GM21619 (cell line): ENCODE measurements around the gene HEATR1.
"Not testable (repeated sequence)": the region's sequence is repeated elsewhere in the genome, so short reads cannot be mapped to it uniquely, and the experiment has no call there.

ENCODE experiments used
- ATAC-seq: cut with Tn5 transposase; IDR thresholded peaks from one replicate; pipeline ENCODE4 v1.9.1; 2021; ENCODE audit not compliant: unreplicated experiment

Gene HEATR1

DNA sequence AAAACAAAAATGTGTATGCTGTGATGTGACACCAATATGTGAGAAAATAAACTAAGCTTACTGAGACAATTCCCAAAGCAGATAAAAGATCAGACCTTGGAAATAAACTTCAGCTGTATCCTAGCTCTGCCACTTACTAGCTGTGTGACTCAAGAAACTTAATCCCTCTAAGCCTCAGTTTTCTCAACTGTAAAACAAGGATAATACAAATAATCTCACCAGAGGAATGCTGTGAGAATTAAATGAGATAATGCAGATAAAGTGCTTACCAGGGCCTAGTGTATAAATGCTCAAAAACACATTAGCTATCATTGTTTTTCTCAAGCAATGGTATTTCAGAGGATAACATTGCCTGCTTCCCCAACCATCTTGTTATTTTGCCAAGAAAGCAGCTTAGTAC lies 2.1 kb downstream of the HEATR1 start:
- ATAC-seq: no peak

DNA sequence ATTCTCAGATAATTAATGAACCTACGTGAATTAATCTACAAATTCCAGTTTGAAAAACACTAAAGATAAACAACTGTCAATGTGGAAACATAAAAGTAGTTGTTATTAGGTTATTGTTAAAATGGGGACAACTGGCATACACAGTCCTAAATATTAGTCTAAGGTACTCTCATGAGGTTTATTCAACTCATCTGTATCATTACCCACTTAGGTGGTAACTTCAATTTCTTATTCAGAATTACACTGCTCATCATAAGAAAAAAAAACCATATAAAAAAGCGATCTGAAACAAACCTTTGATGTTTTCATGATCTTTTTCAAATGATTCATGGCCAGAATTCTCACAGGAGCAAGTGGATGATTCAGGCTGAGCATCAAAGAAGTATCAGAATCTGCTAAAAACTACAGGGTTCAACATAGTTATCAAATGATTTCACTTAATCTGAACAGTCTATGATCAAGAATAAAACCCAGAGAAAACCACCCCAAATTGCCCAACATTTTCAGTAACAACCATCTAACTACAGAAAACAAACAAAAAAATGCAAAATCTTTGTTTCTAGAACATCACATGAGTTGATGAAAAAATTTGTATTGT lies 13.7 kb downstream of the HEATR1 start:
- no peak for ATAC-seq

DNA sequence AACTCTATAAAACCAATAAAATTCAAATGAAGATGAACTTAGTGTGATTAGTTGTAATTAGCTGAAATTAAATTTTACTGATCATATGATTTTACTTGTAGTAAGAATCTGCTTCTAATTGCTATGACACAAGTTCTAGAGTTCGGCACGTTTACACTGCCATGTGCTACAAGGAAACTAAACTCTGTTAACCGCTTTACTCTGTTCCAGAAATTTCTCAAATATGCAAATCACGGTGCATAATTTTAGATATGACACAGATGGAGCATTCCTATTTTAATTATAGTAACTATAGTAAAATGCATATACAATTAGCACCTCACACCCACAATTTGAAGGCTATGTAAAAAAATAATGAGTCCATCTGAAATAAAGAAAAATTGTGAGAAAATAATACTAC lies 14.8 kb downstream of the HEATR1 start:
- ATAC-seq: no peak

DNA sequence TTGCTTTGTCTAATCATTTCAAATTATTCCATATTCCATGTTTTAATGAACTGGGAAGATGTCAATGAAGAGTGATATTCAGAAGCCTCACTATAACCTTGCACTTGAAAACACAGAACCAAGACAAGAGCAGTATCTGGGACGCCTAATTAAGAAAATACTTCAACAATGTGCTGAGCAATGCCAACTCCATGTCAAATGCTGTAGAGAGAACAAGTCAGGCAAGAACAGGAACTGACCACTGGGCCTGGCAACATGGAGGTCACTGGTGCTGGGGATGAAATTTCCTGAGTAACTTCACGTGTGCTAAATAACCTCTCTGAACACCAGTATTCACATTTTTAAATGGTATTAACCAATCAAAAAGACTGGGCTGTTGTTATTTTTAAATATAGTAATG lies 22.8 kb downstream of the HEATR1 start:
- no peak for ATAC-seq

DNA sequence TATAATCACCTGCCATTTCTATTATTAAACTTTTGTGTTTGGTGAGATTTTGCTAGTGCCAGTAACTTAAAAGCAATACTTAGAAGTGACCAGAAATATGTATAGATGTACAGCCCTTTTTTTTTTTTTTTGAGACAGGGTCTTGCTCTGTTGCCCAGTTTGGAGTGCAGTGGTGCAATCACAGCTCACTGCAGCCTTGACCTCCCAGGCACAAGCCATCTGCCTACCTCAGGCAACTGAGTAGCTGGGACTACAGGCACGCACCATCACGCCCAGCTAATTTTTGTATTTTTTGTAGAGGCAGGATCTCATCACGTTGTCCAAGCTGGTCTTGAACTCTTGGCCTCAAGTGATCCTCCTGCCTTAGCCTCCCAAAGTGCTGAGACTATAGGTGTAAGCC lies 23.9 kb downstream of the HEATR1 start:
- not testable (repeated sequence) for ATAC-seq

DNA sequence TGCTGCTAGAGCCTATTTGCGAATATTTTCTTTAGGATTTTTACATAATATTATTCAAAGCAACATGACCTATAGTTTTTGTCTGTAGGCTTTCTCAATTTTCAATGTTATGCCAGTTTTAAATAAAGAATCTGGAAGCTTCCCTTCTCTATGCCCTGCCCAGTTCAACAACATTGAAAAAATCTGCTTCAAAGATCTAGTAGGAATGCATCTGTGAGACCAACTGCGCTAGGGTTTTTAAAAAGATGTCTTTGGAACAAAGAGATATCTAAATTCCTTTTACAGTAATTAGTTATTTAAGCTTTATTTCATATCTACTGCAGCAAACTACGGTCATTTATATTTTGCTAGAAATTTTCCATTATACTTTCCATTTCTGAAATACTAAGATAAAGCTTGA lies 25.7 kb downstream of the HEATR1 start:
- no peak for ATAC-seq

DNA sequence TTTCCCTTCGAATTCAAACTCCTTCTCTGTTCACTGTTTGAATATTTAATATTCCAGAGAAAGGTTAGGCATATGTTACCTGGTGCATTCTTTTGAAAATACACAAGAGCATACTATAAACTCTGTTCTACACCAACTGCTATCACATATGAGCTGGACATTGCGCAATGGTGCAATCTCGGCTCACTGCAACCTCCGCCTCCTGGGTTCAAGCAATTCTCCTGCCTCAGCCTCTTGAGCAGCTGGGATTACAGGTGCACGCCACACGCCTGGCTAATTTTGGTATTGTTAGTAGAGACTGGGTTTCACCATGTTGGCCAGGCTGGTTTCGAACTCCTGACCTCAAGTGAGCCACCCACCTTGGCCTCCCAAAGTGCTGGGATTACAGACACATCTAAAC lies 27.3 kb downstream of the HEATR1 start:
- not testable (repeated sequence) for ATAC-seq

DNA sequence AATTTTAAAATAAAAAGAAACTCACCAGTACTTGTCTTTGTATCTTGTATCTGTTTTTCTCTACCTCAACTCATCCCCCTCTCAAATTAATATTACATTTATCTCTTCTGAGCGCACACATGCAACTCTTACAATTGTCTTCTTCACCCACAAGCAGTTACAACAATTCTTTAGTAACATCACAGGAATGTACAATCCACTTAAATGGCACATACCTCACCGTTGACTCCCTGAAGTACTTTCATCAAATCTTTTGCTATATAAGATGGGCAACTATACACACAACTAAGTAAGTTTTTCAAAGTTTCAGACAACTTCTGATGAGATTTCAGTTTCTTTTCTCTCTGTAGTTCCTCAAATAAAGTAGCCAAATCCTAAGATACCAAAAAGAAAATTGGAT lies 28.3 kb downstream of the HEATR1 start:
- ATAC-seq: no peak

DNA sequence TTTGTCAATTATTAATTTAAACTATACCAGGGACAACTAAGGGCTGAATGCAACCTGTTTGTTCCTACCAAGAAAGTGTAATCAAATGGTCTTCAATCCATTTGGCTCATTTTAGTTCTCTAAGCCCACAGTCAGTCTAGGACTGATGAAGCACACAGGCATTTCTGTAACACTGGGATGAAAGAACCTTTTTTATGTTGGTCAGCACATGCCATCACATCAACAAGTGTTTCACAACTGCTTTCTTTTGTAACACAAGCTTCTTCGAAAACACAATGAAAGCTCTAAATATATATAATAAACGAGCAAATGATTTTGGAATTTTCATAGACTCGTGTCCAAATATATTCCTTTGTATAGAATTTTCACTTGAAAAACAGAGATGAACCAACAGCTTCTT lies 28.8 kb downstream of the HEATR1 start:
- ATAC-seq: no peak

DNA sequence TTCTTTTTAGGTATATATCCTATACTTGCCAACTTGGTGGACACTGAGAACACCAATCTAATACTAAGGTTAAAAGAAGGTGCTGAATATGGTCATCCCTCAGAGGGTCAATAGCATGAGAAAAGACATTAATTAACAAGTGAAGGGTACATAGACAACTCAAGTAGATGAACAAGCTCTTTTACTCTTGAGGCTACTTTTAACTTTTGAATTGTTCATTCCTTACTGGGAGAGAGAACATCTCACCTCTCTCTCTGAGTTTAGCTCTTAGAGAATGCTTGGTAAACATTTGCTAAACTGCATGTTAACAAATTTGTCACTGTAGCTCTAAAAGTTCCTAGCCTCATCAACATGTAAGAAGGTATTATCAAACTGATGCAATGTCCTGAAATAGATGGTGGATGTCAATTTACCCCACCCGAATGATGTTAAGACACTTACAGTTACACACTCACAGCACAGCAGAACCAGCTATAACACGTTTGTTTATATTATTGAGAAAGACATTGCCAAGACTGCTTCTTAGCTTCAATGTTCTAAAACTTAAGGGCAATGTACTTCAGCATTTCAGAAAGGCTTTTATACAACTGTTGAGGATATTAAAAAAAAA lies 35.9 kb downstream of the HEATR1 start:
- ATAC-seq: no peak

DNA sequence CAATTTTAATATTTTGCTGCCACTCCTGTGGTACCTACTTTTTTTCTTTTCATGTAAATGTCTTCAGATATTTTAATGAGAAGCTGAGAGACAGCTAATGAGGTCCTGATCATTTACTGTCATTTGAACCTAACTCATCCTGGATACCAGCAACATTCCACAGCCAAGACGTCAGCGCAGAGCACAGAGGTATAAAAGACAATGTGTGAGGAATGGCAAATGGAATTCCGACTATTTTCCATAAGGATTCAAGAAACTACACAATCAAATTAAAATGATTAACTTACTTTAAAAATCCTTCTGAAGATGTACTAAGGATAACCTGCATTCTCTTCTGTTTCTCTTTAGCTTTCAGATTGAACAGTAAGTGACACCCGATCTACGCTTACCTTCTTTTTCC lies 38.8 kb downstream of the HEATR1 start:
- no peak for ATAC-seq

DNA sequence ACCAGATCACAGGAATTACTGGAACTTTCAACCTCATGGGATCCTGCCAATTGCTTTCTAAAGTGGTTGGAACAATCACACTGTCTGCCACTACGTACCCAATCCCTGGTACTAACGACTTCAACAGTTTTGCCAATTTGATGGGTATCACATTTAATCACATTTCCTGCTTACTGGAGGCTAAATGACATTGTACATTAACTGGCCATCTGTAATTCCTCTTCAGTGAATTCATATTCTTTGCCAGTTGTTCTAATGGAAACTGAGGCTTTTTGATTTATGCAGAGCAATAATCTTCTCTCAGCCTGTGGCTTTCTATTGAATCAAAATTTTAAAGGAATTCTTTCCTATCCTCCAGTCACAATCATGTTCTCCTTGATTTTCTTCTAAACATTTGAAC lies 42.3 kb downstream of the HEATR1 start:
- no peak for ATAC-seq

DNA sequence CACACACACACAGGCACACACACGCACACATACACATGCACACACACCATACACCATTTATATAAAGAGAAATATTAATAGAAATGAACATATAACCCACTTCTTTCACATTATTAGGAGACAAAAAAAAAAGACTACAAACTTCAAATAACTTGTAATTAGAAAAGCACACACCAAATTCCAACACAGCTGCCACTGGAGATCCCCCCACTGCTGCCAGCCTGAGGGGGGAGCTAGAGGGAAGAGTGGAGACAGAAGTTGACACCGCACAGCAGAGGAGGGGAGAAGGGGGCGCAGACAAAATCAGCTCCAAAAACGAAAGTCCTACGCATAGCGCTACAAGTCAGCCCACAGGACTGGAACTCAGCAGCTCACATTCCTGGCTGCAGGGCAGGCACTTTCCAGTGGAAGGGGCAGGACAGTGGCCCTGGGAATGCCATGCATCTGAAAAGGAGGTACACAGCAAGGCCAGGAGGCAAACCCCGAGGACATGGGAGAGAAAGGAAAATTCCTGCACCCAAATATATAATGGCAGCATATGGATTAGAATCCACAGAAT lies 44.0 kb downstream of the HEATR1 start:
- no peak for ATAC-seq

DNA sequence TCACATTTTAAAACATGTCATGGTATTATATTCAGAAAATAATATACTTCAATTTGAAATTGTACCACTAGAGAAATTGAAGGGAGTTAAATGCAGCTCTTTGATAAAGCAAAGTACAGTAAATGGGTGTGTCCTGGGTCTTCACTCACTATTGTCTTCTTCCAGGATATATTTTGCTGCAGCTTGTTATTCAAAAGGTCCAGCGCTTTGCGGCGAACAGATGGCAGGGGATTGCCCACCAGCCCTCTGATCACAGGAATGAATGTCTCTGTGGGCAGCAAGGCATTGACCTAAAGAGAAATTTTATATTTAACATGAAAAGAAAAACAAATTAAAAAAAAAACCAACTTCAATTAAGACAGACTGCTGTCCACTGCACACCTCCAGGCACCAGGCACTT lies 45.5 kb downstream of the HEATR1 start:
- ATAC-seq: no peak

DNA sequence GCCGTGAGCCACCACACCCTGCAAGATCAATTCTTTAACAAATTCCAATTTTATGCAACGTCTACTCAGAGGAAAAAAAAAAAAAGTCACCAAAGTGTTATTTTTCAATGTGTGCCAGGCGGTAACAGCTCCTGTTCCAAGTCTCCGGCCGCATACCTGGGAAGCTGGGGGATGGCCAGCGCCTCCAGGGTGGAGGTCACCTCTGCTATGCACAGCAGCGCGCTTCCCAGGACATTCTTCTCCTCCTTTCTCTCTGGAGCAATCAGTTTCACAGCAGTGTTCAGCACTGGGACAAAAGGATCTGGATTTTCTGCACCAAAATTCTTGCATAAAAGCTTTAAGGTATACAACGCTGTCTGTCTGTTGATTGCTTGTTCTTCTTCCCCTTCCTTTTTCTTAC lies 46.2 kb downstream of the HEATR1 start:
- ATAC-seq: no peak

DNA sequence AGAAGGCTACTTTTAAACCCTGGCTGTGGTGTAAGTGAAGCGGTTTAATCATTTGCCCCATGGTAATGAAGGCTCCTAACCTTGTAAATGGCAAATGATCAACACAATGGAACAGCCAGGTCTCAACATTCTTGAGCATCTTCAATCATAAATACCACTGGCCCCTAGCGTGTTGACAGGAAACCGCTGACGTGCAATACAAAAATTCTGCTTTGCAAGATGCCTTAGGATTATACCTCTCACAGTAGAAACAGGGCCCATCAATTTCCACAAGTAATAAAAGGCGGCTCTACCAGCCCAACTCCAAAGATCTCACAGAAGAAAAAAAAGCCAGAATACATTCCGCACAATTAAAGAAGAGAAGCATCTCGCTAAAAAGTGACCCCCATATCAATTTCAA lies 47.7 kb downstream of the HEATR1 start:
- no peak for ATAC-seq

DNA sequence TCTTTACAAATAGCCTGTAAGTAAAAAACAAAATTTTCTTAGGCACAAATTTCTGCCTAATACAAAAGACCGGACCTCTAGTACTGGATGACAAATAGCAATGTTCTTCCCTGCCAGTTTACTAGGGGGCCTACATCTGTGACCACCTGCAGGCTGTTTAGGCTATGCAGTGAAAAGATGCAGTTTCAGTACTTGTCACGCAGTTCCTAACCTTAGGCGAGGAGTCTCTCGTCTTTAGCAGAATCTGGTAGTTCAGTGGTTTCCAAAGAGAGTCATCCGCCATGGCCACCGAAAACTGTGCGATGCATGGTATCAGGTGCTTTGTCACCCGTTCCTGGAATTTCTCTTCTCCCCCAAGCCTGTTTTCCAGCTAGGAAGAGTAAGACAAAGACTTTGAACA lies 50.9 kb downstream of the HEATR1 start:
- no peak for ATAC-seq

DNA sequence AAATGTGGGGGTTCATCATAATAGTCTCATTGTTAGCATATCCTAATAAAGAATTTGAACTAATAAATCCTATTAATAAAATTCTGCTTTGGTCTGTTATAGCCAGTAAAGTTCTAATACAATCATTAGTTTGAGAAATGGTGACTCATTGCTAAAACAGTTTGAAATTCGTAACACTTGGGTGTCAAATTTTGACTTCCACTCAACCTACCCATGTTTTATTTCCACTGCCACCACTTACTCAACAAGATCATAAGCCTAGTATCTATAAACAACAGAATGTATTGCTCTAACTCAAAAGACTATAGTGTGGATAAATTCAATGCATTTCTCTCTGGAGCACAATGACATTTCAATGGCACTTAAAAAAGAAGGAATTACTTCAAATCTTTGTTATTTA lies 51.4 kb downstream of the HEATR1 start:
- no peak for ATAC-seq

DNA sequence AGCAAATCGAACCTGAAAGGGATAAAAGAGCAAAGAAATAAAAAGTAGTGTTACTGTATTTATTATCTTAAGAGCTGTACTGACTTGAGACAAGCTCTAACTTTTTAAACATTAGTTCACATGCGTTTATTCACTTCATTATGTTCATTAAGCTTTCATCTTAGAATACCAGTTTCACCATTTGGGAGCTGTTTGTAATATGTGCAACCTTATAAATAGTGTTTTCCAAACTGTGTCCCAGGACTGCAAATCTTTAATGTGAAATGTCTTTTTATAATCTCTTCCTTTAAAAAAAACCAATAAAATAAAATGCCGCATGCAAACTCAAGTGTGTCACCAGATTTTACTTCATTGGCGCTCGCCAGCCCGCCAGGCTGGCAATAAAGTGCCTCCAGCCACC lies 52.2 kb downstream of the HEATR1 start:
- no peak for ATAC-seq

DNA sequence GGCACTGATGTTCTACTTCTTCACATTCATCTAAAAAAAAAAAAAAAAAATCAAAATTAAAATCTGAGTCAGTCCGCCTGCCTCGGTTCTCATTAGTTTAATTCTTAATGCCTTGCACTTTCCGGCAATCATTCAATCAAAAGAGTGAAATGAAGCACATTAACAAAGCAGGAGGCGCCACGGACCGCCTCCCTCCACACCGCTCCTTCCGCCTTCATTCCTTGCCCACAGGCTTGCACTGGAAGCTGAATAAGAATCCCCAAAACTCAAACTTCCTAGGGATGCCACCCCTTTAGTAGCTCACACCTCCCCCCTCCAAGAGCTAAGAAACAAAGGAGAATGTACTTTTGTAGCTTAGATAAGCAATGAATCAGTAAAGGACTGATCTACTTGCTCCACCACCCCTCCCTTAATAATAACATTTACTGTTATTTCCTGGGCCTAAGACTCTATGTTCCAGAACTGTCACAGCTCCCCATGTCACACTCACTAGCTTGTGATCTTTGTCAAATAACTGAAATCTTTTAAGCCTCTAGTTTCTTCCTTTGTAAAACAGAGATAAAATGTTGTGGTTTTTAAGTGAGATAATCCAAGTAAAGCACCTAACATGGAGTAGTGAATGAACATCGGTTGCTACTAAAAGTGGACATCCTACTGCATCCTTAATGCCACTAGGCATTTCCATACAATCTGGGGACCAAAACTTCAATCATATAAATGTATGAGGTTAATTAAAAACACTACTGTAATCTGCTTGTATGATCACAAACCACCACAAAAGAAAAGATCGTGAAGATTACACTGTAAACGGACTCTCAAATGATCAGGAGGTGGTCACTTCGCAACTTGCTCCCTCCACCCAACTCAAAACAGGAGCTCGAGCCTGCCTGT lies 53.1 kb downstream of the HEATR1 start:
- ATAC-seq: no peak

DNA sequence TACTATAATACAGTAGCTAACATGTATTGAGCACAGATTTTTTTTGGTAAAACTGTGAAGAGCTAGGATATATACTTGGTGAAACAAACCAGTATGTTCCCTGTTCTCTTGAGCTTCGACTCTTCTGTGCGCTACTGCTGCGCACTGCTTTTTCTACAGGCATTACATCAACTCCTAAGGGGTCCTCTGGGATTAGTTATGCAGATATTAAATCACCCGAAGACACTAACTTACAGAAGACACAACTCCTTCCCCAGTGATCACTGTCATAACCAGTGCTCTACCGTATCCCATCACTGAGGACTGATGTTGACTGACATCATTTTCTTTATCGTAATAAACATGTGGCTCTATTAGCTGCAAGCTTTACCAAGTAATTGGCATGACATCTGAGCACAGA lies 55.9 kb downstream of the HEATR1 start:
- no peak for ATAC-seq

DNA sequence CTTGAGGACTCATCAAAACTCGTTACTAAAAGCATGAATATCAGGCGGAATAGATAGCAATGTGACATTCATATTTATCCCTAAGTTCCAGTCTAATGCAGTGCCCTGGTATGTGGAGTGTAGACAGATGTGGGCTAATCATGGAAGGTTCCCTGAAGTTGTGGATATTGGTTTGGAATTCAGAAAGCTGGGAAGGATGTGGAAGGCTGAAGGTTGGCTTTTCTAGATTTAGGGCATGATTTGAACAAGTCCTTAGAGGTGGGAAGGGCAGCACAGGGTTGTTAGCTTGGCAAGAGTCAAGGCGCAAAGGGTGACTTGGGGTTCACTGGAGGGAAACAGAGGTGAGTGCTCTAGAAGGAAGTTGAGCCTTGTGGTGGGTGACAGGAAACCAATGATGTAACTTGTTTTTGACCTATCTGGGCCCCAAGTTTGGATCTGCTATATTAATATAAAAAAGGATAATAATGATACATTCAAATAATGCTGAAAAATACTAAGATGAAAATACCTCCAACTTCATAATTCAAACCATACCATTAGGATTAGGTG lies 58.6 kb downstream of the HEATR1 start:
- ATAC-seq: no peak
